ENCODE measurements around the gene PROCA1.
A peak's percentile ranks its signal among the peaks of the same experiment; 100 is the strongest.
"Not testable (repeated sequence)": the region's sequence is repeated elsewhere in the genome, so short reads cannot be mapped to it uniquely, and the experiment has no call there.

Gene PROCA1

DNA sequence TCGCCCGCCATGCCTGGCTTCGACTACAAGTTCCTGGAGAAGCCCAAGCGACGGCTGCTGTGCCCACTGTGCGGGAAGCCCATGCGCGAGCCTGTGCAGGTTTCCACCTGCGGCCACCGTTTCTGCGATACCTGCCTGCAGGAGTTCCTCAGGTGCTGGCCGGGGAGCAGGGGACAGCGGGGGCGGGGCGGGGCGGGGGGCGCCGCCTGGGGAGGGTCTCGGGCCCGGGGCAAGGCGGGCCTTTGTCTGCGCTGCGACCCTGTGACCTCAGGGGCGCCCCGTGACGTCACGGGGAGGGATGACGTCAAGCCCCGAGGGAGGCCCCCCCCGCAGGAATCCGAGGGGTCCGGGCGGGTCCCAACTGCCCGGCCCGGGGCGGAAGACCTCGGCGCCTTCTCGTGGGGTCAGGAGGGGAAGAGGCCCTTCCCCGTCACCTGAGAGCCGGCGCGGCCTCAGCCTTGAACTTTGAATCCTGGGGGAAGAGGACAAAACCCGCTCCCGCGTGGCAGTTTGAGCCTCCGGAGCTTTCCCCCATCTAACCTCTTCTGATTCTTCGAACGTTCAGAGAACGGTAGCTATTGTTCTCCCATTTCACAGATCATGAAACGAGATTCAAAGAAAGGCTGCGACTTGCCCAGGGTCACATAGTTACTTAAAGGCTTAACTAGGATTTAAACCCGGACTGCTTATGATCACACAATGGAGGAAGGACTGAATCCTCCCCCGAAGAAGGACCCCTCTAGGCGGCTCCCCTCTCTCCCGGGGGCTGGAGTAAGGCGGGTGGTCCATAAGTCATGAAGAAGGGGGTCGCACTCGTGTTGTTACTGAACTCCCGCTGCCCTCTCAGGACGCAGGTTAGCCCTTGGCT lies 32.6 kb upstream of the PROCA1 start:
- peak; percentile 92 for DNase-seq

DNA sequence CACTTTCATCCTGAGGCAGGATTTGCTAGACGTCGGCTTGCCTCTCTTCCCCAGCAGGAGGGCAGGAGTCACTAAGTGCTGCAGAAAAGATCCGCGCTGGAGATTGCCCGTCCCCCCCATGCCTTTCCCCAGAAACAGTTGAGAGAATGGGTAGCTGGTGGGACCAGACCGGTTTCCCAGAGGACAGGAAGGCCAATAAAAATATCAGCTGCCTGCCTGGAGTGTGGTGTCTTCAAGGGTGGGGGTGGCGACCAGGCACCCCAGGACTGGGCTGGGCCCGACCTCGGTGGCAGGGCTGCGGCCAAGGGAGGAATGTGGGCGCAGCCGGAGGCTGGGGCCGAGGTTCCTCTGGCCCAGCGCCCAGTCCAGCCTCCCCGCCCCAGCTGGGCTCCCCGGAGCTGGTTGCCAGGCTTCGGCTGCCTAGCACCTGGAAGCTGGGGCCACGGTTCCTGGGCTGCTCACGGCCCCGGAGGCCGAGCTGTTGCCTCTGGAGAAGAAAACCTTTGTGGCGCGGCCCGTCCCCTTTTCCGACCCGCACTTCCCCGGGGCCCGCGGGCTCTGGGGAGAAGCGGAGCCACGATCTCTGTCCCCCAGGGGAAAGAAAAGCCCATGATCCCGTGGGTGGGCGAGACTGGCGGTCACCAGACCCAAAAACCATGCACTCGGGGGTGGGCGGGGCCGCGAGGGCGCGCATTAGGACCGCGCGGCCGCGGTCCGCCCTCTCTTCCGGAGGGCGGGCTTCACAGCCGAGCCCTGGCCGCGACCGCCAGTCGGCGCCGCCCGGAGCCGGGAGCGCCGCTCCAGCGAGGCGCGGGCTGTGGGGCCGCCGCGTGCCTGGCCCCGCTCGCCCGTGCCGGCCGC lies 31.8 kb upstream of the PROCA1 start, which contains the start of gene TRAF4:
Gene TRAF4, plus strand, starts transcription at position 769 of the 861 bp plus-strand sequence. CDS start 102 bp downstream, outside the sequence.
- peak; percentile 99 for DNase-seq

DNA sequence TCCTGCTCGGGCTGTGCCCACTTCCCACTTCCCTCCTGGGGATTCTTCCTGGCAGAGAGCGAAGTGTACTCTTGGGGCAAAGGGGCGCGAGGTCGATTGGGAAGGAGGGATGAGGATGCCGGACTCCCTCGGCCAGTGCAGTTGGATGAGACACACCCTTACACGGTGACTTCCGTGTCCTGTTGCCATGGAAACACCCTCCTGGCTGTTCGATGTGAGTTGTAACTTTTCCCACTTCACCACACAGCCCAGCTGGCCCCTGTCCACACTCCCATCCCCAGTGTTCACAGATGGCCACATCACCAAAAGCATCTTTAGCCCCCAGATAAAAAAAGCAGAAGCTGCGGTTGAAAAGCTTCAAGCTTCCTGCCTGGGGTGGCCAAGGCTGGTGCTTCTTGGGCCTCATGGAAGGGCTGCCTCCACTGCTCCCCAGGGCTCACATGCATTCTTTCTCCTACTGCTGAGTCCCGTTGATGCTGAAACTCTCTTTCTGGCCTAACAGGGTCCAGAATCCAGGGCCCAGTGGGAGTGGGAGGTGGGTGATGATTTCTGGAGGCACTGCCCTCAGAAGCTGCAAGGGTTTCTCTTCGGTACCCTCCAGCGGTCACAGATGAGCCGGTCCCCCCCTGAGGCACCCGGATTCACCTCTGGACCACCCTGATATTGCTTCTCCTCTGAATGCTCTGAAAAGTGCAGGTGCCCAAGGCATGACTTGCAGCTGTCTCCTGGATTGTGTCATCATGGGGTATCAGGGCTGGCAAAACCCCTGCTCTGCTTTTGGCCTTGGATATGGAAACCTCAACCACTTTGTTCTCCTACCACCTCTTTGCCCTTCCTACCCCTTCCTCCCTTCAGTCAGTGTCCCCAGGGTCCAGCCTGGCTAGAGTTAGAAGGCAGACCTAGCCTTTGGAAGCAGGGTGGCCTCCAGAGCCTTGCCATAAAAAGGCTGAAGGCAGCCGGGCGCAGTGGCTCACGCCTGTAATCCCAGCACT lies 30.0 kb upstream of the PROCA1 start:
- peak; percentile 46 for DNase-seq

DNA sequence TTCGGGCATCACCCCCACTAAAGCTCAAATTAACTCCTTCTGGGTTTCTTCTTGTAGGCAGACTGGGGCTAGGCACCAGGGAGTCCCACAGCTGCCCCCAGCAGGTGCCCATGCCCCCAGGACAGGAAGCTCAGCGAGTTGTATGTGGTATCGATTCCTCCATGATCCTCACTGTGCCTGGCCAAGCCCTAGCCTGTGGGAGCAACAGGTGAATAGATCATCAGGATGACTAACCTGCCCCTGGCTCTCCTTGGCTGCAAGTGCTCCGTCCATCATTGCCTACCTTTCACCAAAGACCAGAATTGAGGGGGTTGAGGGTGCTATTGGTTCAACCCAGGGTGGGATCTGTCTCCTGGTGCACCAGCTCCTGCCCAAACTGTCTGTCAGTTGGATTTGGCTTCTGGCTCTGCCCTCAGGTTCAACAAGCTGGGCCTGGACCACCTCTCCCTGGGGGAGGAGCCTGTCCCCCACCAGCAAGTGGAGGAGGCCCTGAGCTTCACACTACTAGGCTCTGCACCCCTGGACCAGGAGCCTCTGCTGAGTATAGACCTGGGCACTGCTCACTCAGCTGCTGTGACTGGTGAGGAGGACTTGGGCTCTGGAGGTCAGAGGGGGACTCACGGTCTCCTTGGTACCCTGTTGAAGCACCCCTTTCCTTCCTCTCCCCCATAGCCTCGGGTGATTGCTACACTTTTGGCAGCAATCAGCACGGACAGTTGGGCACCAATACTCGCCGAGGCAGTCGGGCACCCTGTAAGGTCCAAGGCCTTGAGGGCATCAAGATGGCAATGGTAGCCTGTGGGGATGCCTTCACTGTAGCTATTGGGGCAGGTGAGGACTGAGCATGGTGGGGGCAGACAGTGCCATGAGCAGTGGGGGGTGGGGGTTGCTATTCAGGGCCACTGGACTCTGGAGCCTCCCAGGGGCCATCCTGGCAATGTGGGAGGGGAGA lies 29.0 kb upstream of the PROCA1 start:
- peak; percentile 48 for DNase-seq

- peak; percentile 48 for DNase-seq
Measured at GRCh38 chr17:28738680-28739384, 27.1 kb upstream of the PROCA1 start.

DNA sequence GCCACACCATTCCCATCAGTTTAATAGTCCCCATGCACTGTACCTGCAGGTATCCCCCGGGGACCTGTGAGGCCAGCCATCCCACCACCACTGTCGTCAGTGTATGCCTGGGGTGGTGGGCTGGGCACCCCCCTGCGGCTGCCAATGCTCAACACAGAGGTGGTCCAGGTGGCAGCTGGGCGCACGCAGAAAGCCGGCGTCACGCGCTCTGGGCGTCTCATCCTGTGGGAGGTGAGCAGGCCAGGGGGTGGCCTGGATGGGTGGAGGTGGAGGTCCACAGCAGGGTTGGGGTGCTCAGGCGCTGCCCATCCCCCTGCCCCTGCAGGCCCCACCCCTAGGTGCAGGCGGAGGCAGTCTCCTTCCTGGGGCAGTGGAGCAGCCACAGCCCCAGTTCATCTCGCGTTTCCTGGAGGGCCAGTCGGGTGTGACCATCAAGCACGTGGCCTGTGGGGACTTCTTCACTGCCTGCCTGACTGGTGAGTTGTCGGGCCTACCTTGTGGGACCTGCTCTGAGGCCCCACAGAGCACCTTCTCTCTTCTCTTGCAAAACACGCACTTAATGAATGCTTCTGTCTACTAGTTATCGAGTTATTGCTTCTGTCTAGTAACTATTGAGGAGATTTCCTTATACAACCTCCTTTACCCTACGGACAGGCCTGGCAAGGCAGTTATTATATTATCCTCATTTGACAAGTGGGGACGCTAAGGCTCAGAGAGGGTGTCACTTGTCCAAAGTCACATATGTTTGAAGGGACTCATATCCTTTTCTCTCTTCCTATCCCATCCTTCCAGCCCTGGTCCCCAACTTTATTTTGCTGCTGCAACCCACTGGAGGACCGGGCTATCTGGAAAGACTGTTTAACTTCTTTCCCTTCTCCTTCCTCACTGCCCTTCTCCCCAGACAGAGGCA lies 26.3 kb upstream of the PROCA1 start:
- peak; percentile 60 for DNase-seq

DNA sequence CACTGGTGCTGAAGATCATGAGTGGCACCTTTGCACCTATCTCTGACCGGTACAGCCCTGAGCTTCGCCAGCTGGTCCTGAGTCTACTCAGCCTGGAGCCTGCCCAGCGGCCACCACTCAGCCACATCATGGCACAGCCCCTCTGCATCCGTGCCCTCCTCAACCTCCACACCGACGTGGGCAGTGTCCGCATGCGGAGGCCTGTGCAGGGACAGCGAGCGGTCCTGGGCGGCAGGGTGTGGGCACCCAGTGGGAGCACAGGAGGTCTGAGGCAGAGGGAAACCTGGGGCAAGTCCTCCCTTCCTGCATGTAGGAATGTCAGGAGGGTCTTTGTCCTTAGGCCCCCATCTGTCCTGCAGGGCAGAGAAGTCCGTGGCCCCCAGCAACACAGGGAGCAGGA lies 25.6 kb upstream of the PROCA1 start:
- peak; percentile 43 for DNase-seq

DNA sequence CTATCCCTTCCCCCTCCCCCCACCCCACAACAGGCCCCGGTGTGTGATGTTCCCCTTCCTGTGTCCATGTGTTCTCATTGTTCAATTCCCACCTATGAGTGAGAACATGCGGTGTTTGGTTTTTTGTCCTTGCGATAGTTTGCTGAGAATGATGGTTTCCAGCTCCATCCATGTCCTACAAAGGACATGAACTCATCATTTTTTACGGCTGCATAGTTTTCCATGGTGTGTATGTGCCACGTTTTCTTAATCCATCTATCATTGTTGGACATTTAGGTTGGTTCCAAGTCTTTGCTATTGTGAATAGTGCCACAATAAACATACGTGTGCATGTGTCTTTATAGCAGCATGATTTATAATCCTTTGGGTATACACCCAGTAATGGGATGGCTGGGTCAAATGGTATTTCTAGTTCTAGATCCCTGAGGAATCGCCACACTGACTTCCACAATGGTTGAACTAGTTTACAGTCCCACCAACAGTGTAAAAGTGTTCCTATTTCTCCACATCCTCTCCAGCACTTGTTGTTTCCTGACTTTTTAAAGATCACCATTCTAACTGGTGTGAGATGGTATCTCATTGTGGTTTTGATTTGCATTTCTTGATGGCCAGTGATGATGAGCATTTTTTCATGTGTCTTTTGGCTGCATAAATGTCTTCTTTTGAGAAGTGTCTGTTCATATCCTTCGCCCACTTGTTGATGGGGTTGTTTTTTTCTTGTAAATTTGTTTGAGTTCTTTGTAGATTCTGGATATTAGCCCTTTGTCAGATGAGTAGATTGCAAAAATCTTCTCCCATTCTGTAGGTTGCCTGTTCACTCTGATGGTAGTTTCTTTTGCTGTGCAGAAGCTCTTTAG lies 24.5 kb upstream of the PROCA1 start:
- not testable (repeated sequence) for DNase-seq

DNA sequence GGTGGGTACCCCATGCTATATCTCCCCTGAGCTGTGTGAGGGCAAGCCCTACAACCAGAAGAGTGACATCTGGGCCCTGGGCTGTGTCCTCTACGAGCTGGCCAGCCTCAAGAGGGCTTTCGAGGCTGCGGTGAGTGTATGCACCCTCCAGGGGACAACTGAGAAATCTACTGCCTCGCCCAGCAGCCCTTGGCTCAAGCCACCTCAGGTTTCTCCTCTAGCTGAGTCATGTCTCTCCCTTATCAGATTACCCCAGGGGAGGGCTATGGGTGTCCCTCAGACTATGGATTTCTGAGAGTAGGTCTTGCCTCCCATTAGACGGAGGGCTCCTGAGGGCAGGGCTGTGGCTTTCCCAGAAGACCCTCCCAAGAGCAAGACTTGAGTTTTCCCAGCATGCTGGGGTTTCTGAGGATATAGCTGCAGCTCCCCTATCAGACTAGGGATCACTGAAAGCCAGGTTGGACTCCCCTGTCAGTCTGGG lies 23.6 kb upstream of the PROCA1 start:
- peak; percentile 72 for DNase-seq

DNA sequence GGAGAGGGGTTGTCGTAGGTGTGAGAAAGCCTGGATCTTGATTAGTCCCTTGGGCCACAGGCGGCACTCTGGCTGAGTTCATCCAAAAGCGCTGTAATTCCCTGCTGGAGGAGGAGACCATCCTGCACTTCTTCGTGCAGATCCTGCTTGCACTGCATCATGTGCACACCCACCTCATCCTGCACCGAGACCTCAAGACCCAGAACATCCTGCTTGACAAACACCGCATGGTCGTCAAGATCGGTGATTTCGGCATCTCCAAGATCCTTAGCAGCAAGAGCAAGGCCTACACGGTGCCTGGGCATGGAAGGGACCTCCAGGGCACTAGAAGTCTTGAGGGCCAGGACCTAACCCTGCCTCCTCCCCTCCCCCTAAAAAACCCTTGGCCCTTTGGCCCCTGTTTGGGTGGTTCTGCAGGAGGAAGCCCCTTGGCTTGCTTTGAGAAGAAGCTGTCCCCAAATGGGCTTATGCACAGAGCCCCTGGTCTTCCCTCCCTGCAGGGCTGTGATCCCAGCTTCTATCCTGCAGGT lies 23.1 kb upstream of the PROCA1 start:
- no peak for DNase-seq

DNA sequence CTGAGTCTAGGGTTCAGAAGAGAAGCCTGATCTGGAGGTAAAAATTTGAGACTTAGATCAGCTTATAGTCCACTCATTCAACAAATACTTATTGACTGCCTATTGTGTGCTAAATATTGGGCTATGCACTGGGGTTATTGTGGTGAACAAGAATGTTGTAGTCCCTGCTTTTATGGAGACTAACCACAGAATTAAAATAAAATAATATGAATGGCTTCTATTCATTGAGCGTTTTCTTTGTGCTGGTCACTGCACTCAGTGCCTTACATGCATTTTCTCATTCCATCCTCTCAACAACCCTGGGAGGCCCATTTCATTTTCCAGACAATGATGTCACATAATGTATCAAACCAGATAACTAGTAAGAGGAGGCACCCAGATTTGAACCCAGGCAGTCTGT lies 21.7 kb upstream of the PROCA1 start:
- no peak for DNase-seq

DNA sequence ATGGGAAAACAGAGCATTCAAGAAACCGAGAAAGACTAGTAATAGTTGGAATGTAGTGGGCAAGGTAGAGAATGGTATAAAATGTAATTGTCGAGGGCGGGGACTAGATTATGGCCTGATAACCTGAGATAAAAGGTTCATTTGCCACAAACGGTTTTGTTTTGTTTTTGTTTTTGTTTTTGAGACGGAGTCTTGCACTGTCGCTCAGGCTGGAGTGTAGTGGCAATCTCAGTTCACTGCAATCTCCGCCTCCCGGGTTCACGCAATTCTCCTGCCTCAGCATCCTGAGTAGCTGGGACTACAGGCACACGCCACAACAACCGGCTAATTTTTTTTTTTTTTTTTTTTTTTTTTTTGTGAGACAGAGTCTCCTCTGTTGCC lies 18.3 kb upstream of the PROCA1 start:
- DNase-seq: no peak

DNA sequence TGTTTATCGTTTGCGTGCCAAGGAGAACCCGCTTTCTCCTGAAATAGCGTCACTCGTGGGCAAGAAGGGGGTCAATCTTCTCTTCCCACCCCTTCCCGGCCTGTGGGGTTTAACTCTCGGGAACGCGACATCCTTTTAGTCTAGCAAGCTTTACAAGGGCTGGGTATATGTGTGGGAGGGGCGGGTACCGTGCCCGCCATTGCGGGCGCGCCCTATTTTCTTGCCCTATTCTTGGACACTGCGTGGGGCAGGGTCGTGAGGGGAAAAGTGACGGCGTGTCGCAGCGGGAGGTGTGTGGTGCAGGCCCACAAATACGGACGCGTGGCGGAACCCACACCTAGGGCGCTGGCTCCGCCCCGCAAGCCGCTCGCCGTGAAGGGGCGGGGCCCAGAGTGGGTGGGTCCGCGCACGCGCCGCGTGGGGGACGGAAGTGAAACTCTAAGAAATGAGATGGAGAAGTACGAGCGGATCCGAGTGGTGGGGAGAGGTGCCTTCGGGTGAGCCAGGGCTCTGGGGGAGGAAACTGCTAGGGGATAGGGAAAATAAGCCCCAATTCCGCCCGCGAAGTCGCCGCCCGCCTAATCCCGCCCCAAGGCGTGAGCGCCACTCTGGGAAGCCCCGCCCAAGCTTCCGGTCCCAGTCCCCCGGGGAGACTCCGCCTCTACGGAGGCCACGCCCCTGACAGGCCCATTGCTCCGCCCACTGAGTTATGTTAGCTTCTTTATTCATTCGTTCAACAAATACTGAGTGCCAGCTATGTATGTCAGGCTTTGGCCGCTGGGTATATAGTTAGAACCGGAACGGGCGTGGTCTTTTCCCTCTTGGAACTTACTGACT lies 16.9 kb upstream of the PROCA1 start, which contains the start of gene NEK8:
Gene NEK8, plus strand, starts transcription at position 425 of the 837 bp plus-strand sequence. Its CDS starts 26 bp downstream, at position 451.
- peak; percentile 96 for DNase-seq

- DNase-seq: peak; percentile 99
Measured at GRCh38 chr17:28726627-28727491, 15.2 kb upstream of the PROCA1 start.

GRCh38 chr17:28726226-28726626 lies 14.5 kb upstream of the PROCA1 start, which contains the start of gene TLCD1:
Gene TLCD1, minus strand, starts transcription at chr17:28726233. Its CDS starts 136 bp downstream, at chr17:28726097.
- DNase-seq: no peak
